ENCODE measurements around the gene ABCC4.
A peak's percentile ranks its signal among the peaks of the same experiment; 100 is the strongest.

DNA sequence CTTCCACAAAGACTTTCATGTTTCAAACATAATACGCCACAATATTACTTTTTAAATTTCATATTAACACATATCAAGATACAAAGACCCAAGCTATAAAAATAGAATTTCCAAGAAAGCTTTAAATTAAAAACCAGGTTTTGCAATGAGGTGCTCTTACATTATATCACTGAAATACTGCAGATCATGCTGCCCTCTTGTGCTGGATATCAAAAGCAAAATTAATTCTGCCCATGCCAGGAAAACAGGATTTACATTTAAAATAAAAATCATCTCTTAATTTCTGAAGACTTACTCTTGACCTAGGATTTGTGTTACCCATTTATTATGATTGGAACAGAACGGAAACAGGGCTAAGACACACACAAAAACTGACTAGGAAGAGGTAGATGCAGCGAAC is 145.0 kb downstream of the ABCC4 start:
- TF ChIP-seq EZH2phosphoT487 (IDR thresholded peaks at IDR 0.05; ENCODE audit: borderline replicate concordance) (no peak), EZH2 (IDR thresholded peaks at IDR 0.05) (no peak), ZNF274 (IDR thresholded peaks at IDR 0.05; ENCODE audit: low read depth, low read length) (no peak), EGR1 (IDR thresholded peaks at IDR 0.05; ENCODE audit: low read depth) (no peak), SP1 (IDR thresholded peaks at IDR 0.05; ENCODE audit: low read depth) (no peak), POLR2A (IDR thresholded peaks at IDR 0.05; ENCODE audit: borderline replicate concordance, extremely low read depth, insufficient read depth, insufficient read length) (no peak), CBX3 (IDR thresholded peaks at IDR 0.05; ENCODE audit: low read depth) (no peak), ZFX (IDR thresholded peaks at IDR 0.05) (no peak)
- TF ChIP-seq, protein P1, sequence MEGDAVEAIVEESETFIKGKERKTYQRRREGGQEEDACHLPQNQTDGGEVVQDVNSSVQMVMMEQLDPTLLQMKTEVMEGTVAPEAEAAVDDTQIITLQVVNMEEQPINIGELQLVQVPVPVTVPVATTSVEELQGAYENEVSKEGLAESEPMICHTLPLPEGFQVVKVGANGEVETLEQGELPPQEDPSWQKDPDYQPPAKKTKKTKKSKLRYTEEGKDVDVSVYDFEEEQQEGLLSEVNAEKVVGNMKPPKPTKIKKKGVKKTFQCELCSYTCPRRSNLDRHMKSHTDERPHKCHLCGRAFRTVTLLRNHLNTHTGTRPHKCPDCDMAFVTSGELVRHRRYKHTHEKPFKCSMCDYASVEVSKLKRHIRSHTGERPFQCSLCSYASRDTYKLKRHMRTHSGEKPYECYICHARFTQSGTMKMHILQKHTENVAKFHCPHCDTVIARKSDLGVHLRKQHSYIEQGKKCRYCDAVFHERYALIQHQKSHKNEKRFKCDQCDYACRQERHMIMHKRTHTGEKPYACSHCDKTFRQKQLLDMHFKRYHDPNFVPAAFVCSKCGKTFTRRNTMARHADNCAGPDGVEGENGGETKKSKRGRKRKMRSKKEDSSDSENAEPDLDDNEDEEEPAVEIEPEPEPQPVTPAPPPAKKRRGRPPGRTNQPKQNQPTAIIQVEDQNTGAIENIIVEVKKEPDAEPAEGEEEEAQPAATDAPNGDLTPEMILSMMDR (IDR thresholded peaks at IDR 0.05 in 2 of 3, conservative IDR thresholded peaks at IDR 0.05 in 1 of 3; ENCODE audit: borderline replicate concordance in 1 of 3, insufficient read depth in 1 of 3, low read depth in 2 of 3, low read length in 2 of 3), result peak in 1 of 3 experiments; percentile 38; a peak in 1 of 6 replicates
- TF ChIP-seq, protein P2, sequence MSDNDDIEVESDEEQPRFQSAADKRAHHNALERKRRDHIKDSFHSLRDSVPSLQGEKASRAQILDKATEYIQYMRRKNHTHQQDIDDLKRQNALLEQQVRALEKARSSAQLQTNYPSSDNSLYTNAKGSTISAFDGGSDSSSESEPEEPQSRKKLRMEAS (IDR thresholded peaks at IDR 0.05), result no peak
